Mesenchymal stem cell (in vitro differentiated cells and primary cell): ENCODE data around the gene FAM117B.

Experiments
- DNase-seq: peaks from one replicate; pipeline ENCODE4 v3.0.0-alpha.2; 2013
- H2AFZ ChIP-seq: one replicate; pipeline ENCODE4 v1.6.1; 2013; ENCODE audit warnings: low read depth, mild to moderate bottlenecking, control low read depth, inconsistent platforms, low read length, moderate library complexity
- H2AK5ac ChIP-seq: 2 replicates; pipeline ENCODE4 v1.6.1; 2013; ENCODE audit warnings: low read length, moderate library complexity, mild to moderate bottlenecking, inconsistent platforms; ENCODE audit not compliant: severe bottlenecking
- H2BK120ac ChIP-seq: one replicate; pipeline ENCODE4 v1.6.1; 2013; ENCODE audit warnings: low read depth, mild to moderate bottlenecking, inconsistent platforms, low read length, moderate library complexity
- H2BK12ac ChIP-seq, 2 experiments: one replicate each; pipeline ENCODE4 v1.6.1; 2013; ENCODE audit warnings: inconsistent platforms in 2 of 2, low read length in 2 of 2, mild to moderate bottlenecking in 2 of 2, moderate library complexity in 2 of 2, control low read depth in 1 of 2
- H2BK15ac ChIP-seq: one replicate; pipeline ENCODE4 v1.6.1; 2013; ENCODE audit warnings: mild to moderate bottlenecking, low read depth, inconsistent platforms; ENCODE audit not compliant: poor library complexity, severe bottlenecking
- H2BK5ac ChIP-seq: 2 replicates; pipeline ENCODE4 v1.6.1; 2013; ENCODE audit warnings: low read depth, mild to moderate bottlenecking, low read length, control low read depth, inconsistent platforms; ENCODE audit not compliant: poor library complexity, severe bottlenecking
- H3K14ac ChIP-seq, 2 experiments: one replicate each; pipeline ENCODE4 v1.6.1; 2013; ENCODE audit warnings: inconsistent platforms in 2 of 2, low read length in 2 of 2, control low read depth in 1 of 2, mild to moderate bottlenecking in 1 of 2, moderate library complexity in 1 of 2
- H3K18ac ChIP-seq, 2 experiments: one replicate each; pipeline ENCODE4 v1.6.1; 2013; ENCODE audit warnings: inconsistent platforms in 2 of 2, low read length in 2 of 2, control low read depth in 1 of 2, low read depth in 1 of 2, mild to moderate bottlenecking in 1 of 2
- H3K23ac ChIP-seq, 2 experiments: one replicate each; pipeline ENCODE4 v1.6.1; 2013; ENCODE audit warnings: inconsistent platforms in 2 of 2, low read length in 2 of 2, mild to moderate bottlenecking in 2 of 2, moderate library complexity in 2 of 2, control low read depth in 1 of 2
- H3K27ac ChIP-seq: 2 replicates; pipeline ENCODE4 v1.5.1; 2013; ENCODE audit warnings: mild to moderate bottlenecking, moderate library complexity, low read length, control low read depth, inconsistent platforms; ENCODE audit not compliant: poor library complexity, severe bottlenecking
- H3K27me3 ChIP-seq, 2 experiments: 2 replicates each; pipeline versions ENCODE4 v1.6.1 to v1.7.0; 2013; ENCODE audit warnings: low read length in 2 of 2, mild to moderate bottlenecking in 2 of 2, moderate library complexity in 2 of 2, control low read depth in 1 of 2, inconsistent platforms in 1 of 2; ENCODE audit not compliant: control insufficient read depth in 1 of 2, insufficient read depth in 1 of 2
- H3K36me3 ChIP-seq, 2 experiments: 2 replicates each; pipeline versions ENCODE4 v1.6.1 to v1.7.0; 2013; ENCODE audit warnings: low read length in 2 of 2, control low read depth in 1 of 2, inconsistent platforms in 1 of 2, low read depth in 1 of 2, mild to moderate bottlenecking in 1 of 2; ENCODE audit not compliant: insufficient read depth in 2 of 2, control insufficient read depth in 1 of 2
- H3K4ac ChIP-seq, 2 experiments: one replicate each; pipeline ENCODE4 v1.6.1; 2013; ENCODE audit warnings: inconsistent platforms in 2 of 2, low read length in 2 of 2, mild to moderate bottlenecking in 2 of 2, moderate library complexity in 2 of 2, control low read depth in 1 of 2, low read depth in 1 of 2
- H3K4me1 ChIP-seq: 2 replicates; pipeline ENCODE4 v1.6.1; 2013; ENCODE audit warnings: low read depth, low read length, control low read depth; ENCODE audit not compliant: control insufficient read depth, insufficient read depth
- H3K4me2 ChIP-seq: 2 replicates; pipeline ENCODE4 v1.6.1; 2013; ENCODE audit warnings: low read length, mild to moderate bottlenecking, inconsistent platforms; ENCODE audit not compliant: poor library complexity, severe bottlenecking
- H3K4me3 ChIP-seq, 2 experiments: 2 replicates each; pipeline versions ENCODE4 v1.5.1 to v1.7.0; 2013; ENCODE audit warnings: low read length in 2 of 2, mild to moderate bottlenecking in 2 of 2, control low read depth in 1 of 2, low read depth in 1 of 2; ENCODE audit not compliant: insufficient read depth in 1 of 2
- H3K79me1 ChIP-seq: replicated peaks from 2 replicates; pipeline ENCODE4 v1.6.1; 2013; ENCODE audit warnings: mild to moderate bottlenecking, control low read depth, low read length, inconsistent platforms; ENCODE audit not compliant: poor library complexity, severe bottlenecking
- H3K9ac ChIP-seq: 2 replicates; pipeline ENCODE4 v1.7.0; 2013; ENCODE audit warnings: mild to moderate bottlenecking, low read length, moderate library complexity
- H3K9me3 ChIP-seq: 2 replicates; pipeline ENCODE4 v1.7.0; 2013; ENCODE audit warnings: mild to moderate bottlenecking, low read length; ENCODE audit not compliant: control insufficient read depth
- H4K8ac ChIP-seq: one replicate; pipeline ENCODE4 v1.6.1; 2013; ENCODE audit warnings: inconsistent platforms, mild to moderate bottlenecking, low read length, moderate library complexity
- H4K91ac ChIP-seq: one replicate; pipeline ENCODE4 v1.6.1; 2013; ENCODE audit warnings: mild to moderate bottlenecking, low read length, inconsistent platforms
- WGBS: methylation state at CpG from one replicate; pipeline ENCODE4 v1.1.7; 2013; ENCODE audit warnings: mixed read lengths; 5-methylcytosine and 5-hydroxymethylcytosine counted together

Gene FAM117B

DNA sequence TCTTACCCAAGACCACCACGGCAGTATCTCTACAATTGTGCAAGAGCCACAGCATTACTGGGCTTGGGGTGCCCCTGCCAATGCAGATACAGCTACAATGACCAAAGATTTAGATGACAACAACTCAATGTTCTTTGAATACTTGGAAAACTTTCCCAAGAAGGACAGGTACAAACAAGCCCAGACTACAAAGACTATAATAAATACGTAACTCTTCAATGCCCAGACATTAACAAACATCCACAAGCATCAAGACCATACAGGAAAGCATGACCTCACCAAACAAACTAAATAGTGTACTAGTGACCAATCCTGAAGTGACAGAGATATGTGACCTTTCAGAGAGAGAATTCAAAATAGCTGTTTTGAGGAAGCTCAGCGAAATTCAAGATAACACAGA is 174.0 kb downstream of the FAM117B start:
- Histone ChIP-seq H4K8ac (no peak overlapping the region), H2BK120ac (no peak overlapping the region), H3K9me3 (no peaks in the 10 kb centered on the region), H2AK5ac (no peak overlapping the region), H3K23ac (no peak overlapping the region), H3K36me3 (no peaks in the 10 kb centered on the region), H3K4me2 (no peak overlapping the region), H3K14ac (no peak overlapping the region), H3K27me3 (no peaks in the 10 kb centered on the region), H3K4me3 (no peak overlapping the region), H2BK15ac (no peak overlapping the region), H3K4me1 (peaks cover 9% of the 10 kb centered on the region), H3K18ac (no peak overlapping the region), H2BK12ac (no peak overlapping the region), H2BK5ac (no peak overlapping the region), H2AFZ (no peak overlapping the region), H3K4ac (no peak overlapping the region), H3K79me1 (no peaks in the 10 kb centered on the region), H4K91ac (no peak overlapping the region), H3K27ac (no peak overlapping the region), H3K9ac (no peak overlapping the region)
- no peak for DNase-seq
- WGBS = 94% methylated on average over 2 of the region's 3 CpGs

DNA sequence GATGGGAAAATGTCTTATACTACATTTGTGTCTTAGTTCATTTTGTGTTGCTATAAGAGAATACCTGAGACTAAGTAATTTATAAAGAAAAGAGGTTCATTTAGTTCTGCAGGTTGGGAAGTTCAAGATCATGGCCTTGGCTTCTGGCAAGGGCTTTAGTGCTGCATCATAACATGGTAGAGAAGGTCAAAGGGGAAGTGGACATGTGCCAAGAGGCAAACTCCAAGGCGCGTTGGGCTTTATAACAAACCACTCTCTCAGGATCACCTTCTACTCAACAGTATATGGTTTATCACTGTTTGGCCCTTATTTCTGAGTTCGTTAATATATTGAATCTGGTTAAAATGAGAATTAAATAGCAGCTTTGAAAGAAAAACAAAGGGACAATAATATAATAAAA is 178.6 kb downstream of the FAM117B start:
- Histone ChIP-seq H3K27me3 (no peaks in the 10 kb centered on the region), H3K9ac (no peak overlapping the region), H3K23ac (no peak overlapping the region), H2BK15ac (no peak overlapping the region), H2AFZ (no peak overlapping the region), H3K79me1 (no peaks in the 10 kb centered on the region), H2BK120ac (no peak overlapping the region), H3K27ac (no peak overlapping the region), H3K18ac (no peak overlapping the region), H2BK5ac (no peak overlapping the region), H3K36me3 (no peaks in the 10 kb centered on the region), H3K4ac (no peak overlapping the region), H3K4me1 (no peaks in the 10 kb centered on the region), H3K9me3 (no peaks in the 10 kb centered on the region), H2AK5ac (no peak overlapping the region), H4K8ac (no peak overlapping the region), H3K4me3 (no peak overlapping the region), H3K4me2 (no peak overlapping the region), H3K14ac (no peak overlapping the region), H4K91ac (no peak overlapping the region), H2BK12ac (no peak overlapping the region)
- DNase-seq = no peak
- WGBS = 97% methylated on average over 3 of the region's 3 CpGs

DNA sequence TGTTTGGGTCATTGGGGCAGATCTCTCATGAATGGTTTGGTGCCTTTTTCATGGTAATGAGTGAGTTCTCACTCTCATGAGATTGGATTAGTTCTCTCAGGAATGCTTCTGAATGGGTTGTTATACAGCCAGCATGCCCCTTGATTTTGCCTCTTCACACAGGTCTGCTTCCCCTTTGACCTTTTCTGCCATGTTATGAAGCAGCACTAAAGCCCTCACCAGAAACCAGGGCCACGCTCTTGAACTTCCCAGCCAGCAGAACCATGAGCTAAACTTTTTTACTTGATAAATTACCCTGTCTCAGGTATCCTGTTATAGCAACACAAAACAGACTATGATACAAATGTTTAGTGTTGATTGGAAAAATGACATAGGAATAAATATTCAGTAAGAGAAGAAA is 179.5 kb downstream of the FAM117B start:
- Histone ChIP-seq H2BK15ac (no peak overlapping the region), H4K8ac (no peak overlapping the region), H3K4me2 (no peak overlapping the region), H3K4me3 (no peak overlapping the region), H2AFZ (no peak overlapping the region), H2BK5ac (no peak overlapping the region), H3K4ac (no peak overlapping the region), H3K9me3 (no peaks in the 10 kb centered on the region), H3K79me1 (no peaks in the 10 kb centered on the region), H2BK120ac (no peak overlapping the region), H3K4me1 (no peaks in the 10 kb centered on the region), H3K27me3 (no peaks in the 10 kb centered on the region), H4K91ac (no peak overlapping the region), H3K9ac (no peak overlapping the region), H3K18ac (no peak overlapping the region), H3K36me3 (no peaks in the 10 kb centered on the region), H2AK5ac (no peak overlapping the region), H3K27ac (no peak overlapping the region), H2BK12ac (no peak overlapping the region), H3K23ac (no peak overlapping the region), H3K14ac (no peak overlapping the region)
- DNase-seq = no peak
- WGBS = 100% methylated on average over 1 of the region's 1 CpG

DNA sequence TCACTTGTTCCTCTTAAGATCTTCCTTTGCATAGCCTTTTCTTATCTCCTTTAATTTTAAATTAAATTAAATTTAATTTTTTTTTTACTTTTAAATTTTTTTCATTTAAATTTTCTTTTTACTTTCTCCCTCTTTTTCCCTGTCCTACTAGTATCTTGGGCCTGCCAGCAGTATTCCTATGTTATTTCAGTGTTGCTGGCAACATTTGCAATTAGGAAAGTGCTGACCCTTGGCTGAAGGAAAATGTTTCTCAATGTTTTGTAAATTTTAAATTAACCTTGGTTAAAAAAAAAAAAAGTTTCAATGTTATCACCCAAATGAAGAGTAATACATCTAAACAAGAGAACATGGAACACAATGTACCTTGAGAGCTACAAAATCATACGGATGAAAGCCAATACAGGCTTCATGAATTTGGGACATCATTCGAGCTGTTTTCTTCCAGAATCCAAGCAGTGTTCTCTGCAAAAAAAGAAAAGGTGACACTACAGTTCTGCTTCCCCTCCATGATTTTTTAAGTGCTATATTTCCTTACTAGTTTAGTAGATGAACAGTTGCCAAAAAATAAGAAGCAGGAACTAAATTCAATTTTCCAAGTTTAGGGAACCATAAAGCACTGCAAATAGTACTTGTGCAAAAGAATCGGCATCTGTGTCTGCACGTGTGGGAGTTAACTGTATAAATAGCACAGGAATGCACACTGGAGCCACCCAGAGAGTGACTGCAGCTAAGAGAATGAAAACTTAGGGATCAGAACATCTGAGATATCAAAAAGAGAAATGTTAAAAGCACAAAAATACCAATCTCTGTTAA is 181.0 kb downstream of the FAM117B start:
- Histone ChIP-seq H3K14ac (no peak overlapping the region), H3K4me2 (no peak overlapping the region), H2BK15ac (no peak overlapping the region), H2AK5ac (no peak overlapping the region), H3K4me3 (no peak overlapping the region), H2BK12ac (no peak overlapping the region), H3K79me1 (no peaks in the 10 kb centered on the region), H3K9me3 (no peaks in the 10 kb centered on the region), H3K4ac (no peak overlapping the region), H3K23ac (no peak overlapping the region), H3K27ac (no peak overlapping the region), H3K4me1 (no peaks in the 10 kb centered on the region), H2BK5ac (no peak overlapping the region), H3K9ac (peak overlapping the region; percentile 22), H3K27me3 (no peaks in the 10 kb centered on the region), H4K91ac (no peak overlapping the region), H3K18ac (no peak overlapping the region), H2AFZ (no peak overlapping the region), H2BK120ac (no peak overlapping the region), H3K36me3 (no peaks in the 10 kb centered on the region), H4K8ac (no peak overlapping the region)
- DNase-seq = no peak
- 80% methylated on average over 3 of the region's 4 CpGs for WGBS
